Tibial nerve (tissue), 4 donors: Measurements from ENCODE around the gene NANOS1. TPM values are rescaled to one million over a fixed set of nuclear protein-coding genes. Genes with fewer than 3 reads are reported as not detected.

Experiments
- DNase-seq, 2 donors: peaks; one replicate each; pipeline ENCODE4 v3.0.0-alpha.2; 2019; ENCODE audit warnings: low spot score in 2 of 2
- H3K27ac ChIP-seq, 4 donors: fragments of 200-600 bp; sonication (generic) in 3 of 4; one replicate each; pipeline ENCODE4 v1.5.1; 2017 to 2019; ENCODE audit warnings: mild to moderate bottlenecking in 1 of 4
- H3K27me3 ChIP-seq, 2 donors: fragments of 200-600 bp; sonication (generic) in 1 of 2; one replicate each; pipeline versions ENCODE4 v1.5.1 to v1.6.0; 2017 to 2019
- H3K36me3 ChIP-seq, 3 donors: fragments of 200-600 bp; sonication (generic); one replicate each; pipeline ENCODE4 v1.5.1; 2018 to 2019
- H3K4me1 ChIP-seq, 4 donors: fragments of 200-600 bp; sonication (generic) in 3 of 4; one replicate each; pipeline ENCODE4 v1.5.1; 2017 to 2019
- H3K4me3 ChIP-seq, 4 donors: fragments of 200-600 bp; sonication (generic) in 3 of 4; one replicate each; pipeline ENCODE4 v1.5.1; 2017 to 2019; ENCODE audit warnings: mild to moderate bottlenecking in 1 of 4, moderate library complexity in 1 of 4
- H3K9me3 ChIP-seq, 4 donors: fragments of 200-600 bp; sonication (generic) in 3 of 4; one replicate each; pipeline ENCODE4 v1.5.1; 2017 to 2019
- CTCF ChIP-seq, 5 experiments: fragments of 200-600 bp in 3 of 5; fragments of 450-650 bp in 2 of 5; sonication (generic) in 3 of 5; IDR thresholded peaks; one replicate each; pipeline ENCODE4 v1.5.1; 2016 to 2019; ENCODE audit warnings: antibody characterized with exemption in 5 of 5, mild to moderate bottlenecking in 3 of 5, moderate library complexity in 2 of 5
- EP300 ChIP-seq, 2 donors: sonication (generic); formaldehyde crosslinking; IDR thresholded peaks; one replicate each; pipeline ENCODE4 v1.6.1; 2017; ENCODE audit warnings: antibody characterized with exemption in 2 of 2, mild to moderate bottlenecking in 1 of 2
- POLR2A ChIP-seq, 2 donors: fragments of 450-650 bp; IDR thresholded peaks; one replicate each; pipeline ENCODE4 v1.6.1; 2017; ENCODE audit warnings: antibody characterized with exemption in 2 of 2, mild to moderate bottlenecking in 2 of 2, moderate library complexity in 2 of 2
- WGBS, 2 donors: methylation state at CpG; one replicate each; pipeline ENCODE4 v1.1.5; 2018; 5-methylcytosine and 5-hydroxymethylcytosine counted together
- total RNA-seq, 4 donors: library from RNA; depleted of rRNA; stranded (reverse); fragments of >200 nt; gene quantifications; one replicate each; pipeline ENCODE4 v1.1.0, GENCODE V29; 2016

The NANOS1 gene
- total RNA-seq, 4 donors from 2014 or later, result 4.8 to 9.4 (median 6.0) TPM

- Histone ChIP-seq H3K36me3 (peaks cover 8 to 98% (median 59%) of the 10 kb centered on the region in 3 donors), H3K4me1 (peaks cover 0 to 9% (median 0%) of the 10 kb centered on the region in 4 donors), H3K27ac (no peak overlapping the region), H3K27me3 (no peaks in the 10 kb centered on the region), H3K4me3 (no peak overlapping the region), H3K9me3 (no peaks in the 10 kb centered on the region)
- TF ChIP-seq EP300 (IDR thresholded peaks at IDR 0.05) (no peak), POLR2A (IDR thresholded peaks at IDR 0.05) (no peak), CTCF (IDR thresholded peaks at IDR 0.05) (no peak)
- DNase-seq, result no peak
- 90 to 91% methylated on average over 4 of the region's 4 CpGs for WGBS, 2 donors
These were observed 11.8 kb downstream of the NANOS1 start for GRCh38 chr10:119041326-119041725.

GRCh38 chr10:119042169-119042568, 12.7 kb downstream of the NANOS1 start:
- WGBS, 2 donors, result 95 to 96% methylated on average over 26 of the region's 26 CpGs
- H3K9me3 ChIP-seq, result no peaks in the 10 kb centered on the region
- H3K27me3 ChIP-seq, result no peaks in the 10 kb centered on the region
- no peak overlapping the region for H3K4me3 ChIP-seq
- no peak for DNase-seq
- H3K4me1 ChIP-seq, result peaks cover 0 to 9% (median 0%) of the 10 kb centered on the region in 4 donors
- no peak overlapping the region for H3K27ac ChIP-seq
- no peak for TF ChIP-seq EP300 (IDR thresholded peaks at IDR 0.05)
- no peak for TF ChIP-seq CTCF (IDR thresholded peaks at IDR 0.05)
- H3K36me3 ChIP-seq, result peaks cover 8 to 98% (median 56%) of the 10 kb centered on the region in 3 donors

GRCh38 chr10:119045561-119045960, 16.0 kb downstream of the NANOS1 start:
- peak overlapping the region in 1 of 4 donors; percentile 43 for H3K27ac ChIP-seq
- WGBS, 2 donors, result 92 to 93% methylated on average over 7 of the region's 7 CpGs
- H3K27me3 ChIP-seq, result no peaks in the 10 kb centered on the region
- H3K4me1 ChIP-seq, result peaks cover 0 to 9% (median 0%) of the 10 kb centered on the region in 4 donors
- peaks cover 8 to 98% (median 50%) of the 10 kb centered on the region in 3 donors for H3K36me3 ChIP-seq
- TF ChIP-seq EP300 (IDR thresholded peaks at IDR 0.05) (no peak), POLR2A (IDR thresholded peaks at IDR 0.05) (no peak), CTCF (IDR thresholded peaks at IDR 0.05) (no peak)
- no peak overlapping the region for H3K4me3 ChIP-seq
- no peak for DNase-seq
- H3K9me3 ChIP-seq, result no peaks in the 10 kb centered on the region

GRCh38 chr10:119049361-119049760, 19.8 kb downstream of the NANOS1 start:
- Histone ChIP-seq H3K36me3 (peaks cover 0 to 98% (median 28%) of the 10 kb centered on the region in 3 donors), H3K27me3 (no peaks in the 10 kb centered on the region), H3K4me3 (no peak overlapping the region), H3K9me3 (no peaks in the 10 kb centered on the region), H3K4me1 (peaks cover 0 to 9% (median 0%) of the 10 kb centered on the region in 4 donors), H3K27ac (no peak overlapping the region)
- DNase-seq, result no peak
- WGBS, 2 donors, result 94 to 98% methylated on average over 5 of the region's 5 CpGs
- TF ChIP-seq EP300 (IDR thresholded peaks at IDR 0.05) (no peak), POLR2A (IDR thresholded peaks at IDR 0.05) (no peak), CTCF (IDR thresholded peaks at IDR 0.05) (no peak)

- no peaks in the 10 kb centered on the region for H3K9me3 ChIP-seq
- H3K27ac ChIP-seq, result no peak overlapping the region
- TF ChIP-seq EP300 (IDR thresholded peaks at IDR 0.05) (no peak), POLR2A (IDR thresholded peaks at IDR 0.05) (no peak), CTCF (IDR thresholded peaks at IDR 0.05) (no peak)
- H3K27me3 ChIP-seq, result no peaks in the 10 kb centered on the region
- H3K36me3 ChIP-seq, result peaks cover 0 to 98% (median 28%) of the 10 kb centered on the region in 3 donors
- no peak overlapping the region for H3K4me3 ChIP-seq
- WGBS, 2 donors, result 95 to 97% methylated on average over 14 of the region's 14 CpGs
- H3K4me1 ChIP-seq, result peaks cover 0 to 9% (median 0%) of the 10 kb centered on the region in 4 donors
- no peak for DNase-seq
These were observed 20.3 kb downstream of the NANOS1 start for GRCh38 chr10:119049777-119050176.
